Left lung (tissue), 10 donors: Measurements from ENCODE around the gene YIPF4. TPM values are rescaled to one million over a fixed set of nuclear protein-coding genes. Genes with fewer than 3 reads are reported as not detected.

Experiments
- ATAC-seq: fragments of 200-7000 bp; cut with Tn5 transposase; one replicate; pipeline ENCODE4 v1.9.1; 2020; ENCODE audit warnings: moderate library complexity
- DNase-seq, 4 donors: peaks; one replicate each; pipeline ENCODE4 v3.0.0-alpha.2; 2013 to 2020
- H3K27ac ChIP-seq, 2 donors: fragments of 200-600 bp; sonication (generic) in 1 of 2; one replicate each; pipeline versions ENCODE4 v1.5.0 to v1.8.0; 2020 to 2021
- H3K27me3 ChIP-seq, 2 donors: fragments of 200-600 bp; sonication (generic) in 1 of 2; one replicate each; pipeline versions ENCODE4 v1.5.0 to v1.8.0; 2020 to 2021
- H3K36me3 ChIP-seq, 2 donors: fragments of 200-600 bp; sonication (generic) in 1 of 2; one replicate each; pipeline versions ENCODE4 v1.5.0 to v1.8.0; 2020 to 2021
- H3K4me1 ChIP-seq, 2 donors: fragments of 200-600 bp; one replicate each; pipeline ENCODE4 v1.8.0; 2021
- H3K4me3 ChIP-seq, 2 donors: fragments of 200-600 bp; sonication (generic) in 1 of 2; one replicate each; pipeline versions ENCODE4 v1.5.0 to v1.8.0; 2020 to 2021; ENCODE audit warnings: mild to moderate bottlenecking in 1 of 2
- H3K9me3 ChIP-seq, 2 donors: fragments of 200-600 bp; sonication (generic) in 1 of 2; one replicate each; pipeline versions ENCODE4 v1.5.0 to v1.8.0; 2020 to 2021
- CTCF ChIP-seq, 2 donors: fragments of 200-600 bp; sonication (generic) in 1 of 2; IDR thresholded peaks; one replicate each; pipeline versions ENCODE4 v1.5.0 to v1.8.0; 2021; ENCODE audit warnings: antibody characterized with exemption in 2 of 2
- intact Hi-C, 2 donors: fragments of 100-400 bp; cut with DNase I; formaldehyde crosslinking; loops; one replicate each; pipeline versions ENCODE4 v1.11.2 to v1.14.2; 2022
- polyA plus RNA-seq, 6 donors: library from polyadenylated mRNA; unstranded; fragments of 120-200 nt; gene quantifications; one replicate each; pipeline ENCODE4 v1.2.1, GENCODE V29; 2013; ENCODE audit not compliant: insufficient read length in 6 of 6
- total RNA-seq, 2 donors: library from RNA; stranded (reverse); fragmentation: NEBNext Ultra II Directional; extraction: Animal tissue kit (Norgen Biotek cat#: 25700); gene quantifications; one replicate each; pipeline ENCODE4 v1.2.1, GENCODE V29; 2021
- donor health status: DM: no; HTN: yes; CAD: no.
- donor health status: DM: no; HTN: no; CAD: no.

The YIPF4 gene
- total and polyA plus RNA-seq, 8 donors: 50.5 to 68.1 (median 56.2) TPM

- no peak overlapping the region for H3K27ac ChIP-seq
- H3K36me3 ChIP-seq: peaks cover 0 to 95% of the 10 kb centered on the region in 2 donors
- no peak for TF ChIP-seq CTCF (IDR thresholded peaks at IDR 0.05)
- ATAC-seq (no peak), DNase-seq (no peak)
- H3K27me3 ChIP-seq: no peaks in the 10 kb centered on the region
- no peak overlapping the region for H3K4me3 ChIP-seq
- no peaks in the 10 kb centered on the region for H3K4me1 ChIP-seq
- intact Hi-C loops: no loop called here
- H3K9me3 ChIP-seq: no peaks in the 10 kb centered on the region
These were observed 42.4 kb upstream of the YIPF4 start for GRCh38 chr2:32235315-32235714.

GRCh38 chr2:32237488-32237887 is 40.2 kb upstream of the YIPF4 start:
- no peaks in the 10 kb centered on the region for H3K27me3 ChIP-seq
- no peaks in the 10 kb centered on the region for H3K9me3 ChIP-seq
- ATAC-seq (no peak), DNase-seq (no peak)
- TF ChIP-seq CTCF (IDR thresholded peaks at IDR 0.05): no peak
- intact Hi-C loops: no loop called here
- peaks cover 0 to 86% of the 10 kb centered on the region in 2 donors for H3K36me3 ChIP-seq
- no peak overlapping the region for H3K4me3 ChIP-seq
- no peak overlapping the region for H3K27ac ChIP-seq
- H3K4me1 ChIP-seq: no peaks in the 10 kb centered on the region

- H3K27me3 ChIP-seq: no peaks in the 10 kb centered on the region
- TF ChIP-seq CTCF (IDR thresholded peaks at IDR 0.05): no peak
- no peak for DNase-seq
- intact Hi-C loops: no loop called here
- H3K27ac ChIP-seq: no peak overlapping the region
- ATAC-seq: no peak
- H3K4me3 ChIP-seq: no peak overlapping the region
- H3K4me1 ChIP-seq: no peaks in the 10 kb centered on the region
- peaks cover 0 to 88% of the 10 kb centered on the region in 2 donors for H3K36me3 ChIP-seq
- no peaks in the 10 kb centered on the region for H3K9me3 ChIP-seq
These were observed 39.7 kb upstream of the YIPF4 start for GRCh38 chr2:32237996-32238395.

GRCh38 chr2:32242331-32242730 is 35.4 kb upstream of the YIPF4 start:
- no peaks in the 10 kb centered on the region for H3K27me3 ChIP-seq
- H3K27ac ChIP-seq: no peak overlapping the region
- ATAC-seq (no peak), DNase-seq (no peak)
- no peaks in the 10 kb centered on the region for H3K9me3 ChIP-seq
- no peaks in the 10 kb centered on the region for H3K4me1 ChIP-seq
- peaks cover 0 to 61% of the 10 kb centered on the region in 2 donors for H3K36me3 ChIP-seq
- no peak for TF ChIP-seq CTCF (IDR thresholded peaks at IDR 0.05)
- intact Hi-C loops: no loop called here
- no peak overlapping the region for H3K4me3 ChIP-seq

GRCh38 chr2:32246911-32247310 is 30.8 kb upstream of the YIPF4 start:
- Histone ChIP-seq H3K9me3 (no peaks in the 10 kb centered on the region), H3K27ac (no peak overlapping the region), H3K4me3 (no peak overlapping the region), H3K27me3 (no peaks in the 10 kb centered on the region), H3K4me1 (no peaks in the 10 kb centered on the region), H3K36me3 (peaks cover 0 to 65% of the 10 kb centered on the region in 2 donors)
- DNase-seq: peak in 2 of 4 donors; percentile 8 to 38
- intact Hi-C loops: no loop called here
- ATAC-seq: peak; percentile 71
- no peak for TF ChIP-seq CTCF (IDR thresholded peaks at IDR 0.05)
